Transverse colon (tissue), 4 donors: Measurements from ENCODE around the gene TMEM44.

Experiments used
- POLR2A ChIP-seq: fragments of 450-650 bp; IDR thresholded peaks from one replicate; pipeline ENCODE4 v1.6.1; 2016; ENCODE audit warnings: antibody characterized with exemption, mild to moderate bottlenecking, moderate library complexity
- POLR2AphosphoS5 ChIP-seq, 3 donors: sonication (generic); formaldehyde crosslinking; IDR thresholded peaks; one replicate each; pipeline ENCODE4 v1.6.1; 2016; ENCODE audit warnings: antibody characterized with exemption in 3 of 3
- TF ChIP-seq, protein P1 (sequence below), 5 experiments: fragments of 200-600 bp in 3 of 5; fragments of 450-650 bp in 2 of 5; sonication (generic) in 3 of 5; IDR thresholded peaks; 1 replicate in 2 of 5; 2 replicates in 3 of 5; pipeline ENCODE4 v1.5.1; 2016 to 2017; ENCODE audit warnings: antibody characterized with exemption in 5 of 5, inconsistent platforms in 3 of 5, mild to moderate bottlenecking in 2 of 5, moderate library complexity in 1 of 5

DNA sequence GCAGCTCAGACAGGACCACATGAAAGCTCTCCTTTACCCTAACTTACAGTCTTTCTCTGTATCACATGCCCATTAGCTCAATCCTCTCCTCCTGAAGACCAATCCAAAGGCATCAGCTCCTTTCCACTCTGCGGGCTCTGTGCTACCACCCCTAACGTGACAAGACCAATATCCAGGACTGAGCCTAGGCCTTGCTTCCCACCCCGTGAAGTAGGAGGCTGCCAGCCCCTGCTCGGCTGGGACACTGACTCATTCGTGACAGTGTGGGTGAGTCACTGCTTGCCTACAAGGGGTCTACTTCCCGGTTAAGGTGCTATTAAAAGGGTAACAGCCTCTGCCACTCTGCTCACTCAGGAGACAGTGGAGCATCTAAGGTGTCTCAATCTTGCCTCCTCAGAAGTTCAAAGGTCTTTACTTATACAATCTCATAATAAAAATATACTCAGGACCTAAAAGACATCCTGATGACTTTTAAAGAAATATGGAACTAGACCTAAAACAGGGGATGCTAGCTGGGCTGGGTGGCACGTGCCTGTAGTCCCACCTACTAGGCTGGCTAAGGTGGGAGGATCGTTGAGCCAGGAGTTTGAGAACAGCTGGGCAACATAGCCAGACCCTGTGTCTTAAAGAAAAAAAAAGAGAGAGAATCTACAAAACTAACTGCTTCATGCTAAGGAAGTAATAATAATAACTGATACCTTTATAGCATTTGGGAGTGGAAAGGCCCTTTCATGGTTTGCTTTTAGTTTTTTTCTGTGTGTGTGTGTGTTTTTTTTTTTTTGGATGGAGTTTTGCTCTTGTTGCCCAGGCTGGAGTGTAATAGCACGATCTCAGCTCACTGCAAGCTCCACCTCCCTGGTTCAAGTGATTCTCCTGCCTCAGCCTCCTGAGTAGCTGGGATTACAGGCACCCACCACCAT, 55.0 kb downstream of the TMEM44 start:
- TF ChIP-seq, protein P1, sequence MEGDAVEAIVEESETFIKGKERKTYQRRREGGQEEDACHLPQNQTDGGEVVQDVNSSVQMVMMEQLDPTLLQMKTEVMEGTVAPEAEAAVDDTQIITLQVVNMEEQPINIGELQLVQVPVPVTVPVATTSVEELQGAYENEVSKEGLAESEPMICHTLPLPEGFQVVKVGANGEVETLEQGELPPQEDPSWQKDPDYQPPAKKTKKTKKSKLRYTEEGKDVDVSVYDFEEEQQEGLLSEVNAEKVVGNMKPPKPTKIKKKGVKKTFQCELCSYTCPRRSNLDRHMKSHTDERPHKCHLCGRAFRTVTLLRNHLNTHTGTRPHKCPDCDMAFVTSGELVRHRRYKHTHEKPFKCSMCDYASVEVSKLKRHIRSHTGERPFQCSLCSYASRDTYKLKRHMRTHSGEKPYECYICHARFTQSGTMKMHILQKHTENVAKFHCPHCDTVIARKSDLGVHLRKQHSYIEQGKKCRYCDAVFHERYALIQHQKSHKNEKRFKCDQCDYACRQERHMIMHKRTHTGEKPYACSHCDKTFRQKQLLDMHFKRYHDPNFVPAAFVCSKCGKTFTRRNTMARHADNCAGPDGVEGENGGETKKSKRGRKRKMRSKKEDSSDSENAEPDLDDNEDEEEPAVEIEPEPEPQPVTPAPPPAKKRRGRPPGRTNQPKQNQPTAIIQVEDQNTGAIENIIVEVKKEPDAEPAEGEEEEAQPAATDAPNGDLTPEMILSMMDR (IDR thresholded peaks at IDR 0.05), result no peak
- TF ChIP-seq POLR2AphosphoS5 (IDR thresholded peaks at IDR 0.05), result no peak
- TF ChIP-seq POLR2A, result no peak
